Erythroblast (primary cell): Measurements from ENCODE around the gene MYO1E.
"Not testable (repeated sequence)": the region's sequence is repeated elsewhere in the genome, so short reads cannot be mapped to it uniquely, and the experiment has no call there.

ENCODE experiments used
- DNase-seq, 2 experiments: peaks; one replicate each; lab custom pipeline; 2025; lab: John Stamatoyannopoulos, UW
- GATA1 ChIP-seq: IDR thresholded peaks from 2 replicates; pipeline ENCODE4 v1.6.1; 2011; ENCODE audit warnings: low read depth, mild to moderate bottlenecking, control low read depth, low read length, moderate library complexity
- POLR2A ChIP-seq: IDR thresholded peaks from 2 replicates; pipeline ENCODE4 v1.6.1; 2011; ENCODE audit warnings: mild to moderate bottlenecking, low read length

The MYO1E gene

DNA sequence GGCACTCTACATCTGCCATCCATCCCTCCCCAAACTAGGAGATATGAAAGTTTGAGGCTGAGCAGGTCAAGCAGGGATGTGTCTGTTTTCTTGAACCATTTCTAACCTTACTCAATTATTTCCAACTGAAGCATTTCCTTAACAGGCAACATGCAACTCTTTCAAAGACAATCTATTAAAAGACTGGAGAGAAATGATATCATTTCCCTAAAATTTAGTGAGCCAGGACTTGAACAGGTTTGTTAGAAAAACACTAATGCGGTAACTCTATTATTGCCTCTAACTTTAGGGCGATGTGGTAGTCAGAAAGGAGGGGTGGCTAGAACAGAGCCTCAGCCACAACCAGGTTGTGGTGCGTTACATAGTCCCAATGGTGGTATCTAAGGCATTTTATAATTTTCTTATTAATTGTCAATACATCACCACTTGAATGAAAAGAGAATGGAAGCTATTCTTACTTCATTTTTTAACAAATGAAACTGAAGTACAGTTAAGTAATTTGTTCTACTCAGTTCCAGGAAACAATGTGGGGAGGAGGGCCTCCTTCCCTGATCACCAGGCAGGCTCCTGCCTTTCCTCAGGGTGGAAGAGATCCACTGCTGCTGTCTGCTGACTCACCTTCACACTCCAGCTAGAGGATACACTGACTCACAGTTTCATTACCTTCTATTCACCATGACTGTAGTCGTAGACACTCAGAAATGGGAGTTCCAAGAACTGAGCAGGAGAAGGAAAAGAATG lies 22.8 kb downstream of the MYO1E start:
- TF ChIP-seq GATA1 (no peak), POLR2A (no peak)
- no peak for DNase-seq

- TF ChIP-seq GATA1 (no peak), POLR2A (no peak)
- no peak for DNase-seq
Measured at GRCh38 chr15:59347915-59348314, 24.8 kb downstream of the MYO1E start.

GRCh38 chr15:59346951-59347350 lies 25.7 kb downstream of the MYO1E start:
- TF ChIP-seq POLR2A: no peak
- TF ChIP-seq GATA1: no peak
- no peak for DNase-seq

- no peak for TF ChIP-seq GATA1
- TF ChIP-seq POLR2A: no peak
- no peak for DNase-seq
Measured at GRCh38 chr15:59345326-59345725, 27.3 kb downstream of the MYO1E start.

- no peak for DNase-seq
- TF ChIP-seq POLR2A (no peak), GATA1 (no peak)
Measured at GRCh38 chr15:59344311-59344710, 28.4 kb downstream of the MYO1E start.

DNA sequence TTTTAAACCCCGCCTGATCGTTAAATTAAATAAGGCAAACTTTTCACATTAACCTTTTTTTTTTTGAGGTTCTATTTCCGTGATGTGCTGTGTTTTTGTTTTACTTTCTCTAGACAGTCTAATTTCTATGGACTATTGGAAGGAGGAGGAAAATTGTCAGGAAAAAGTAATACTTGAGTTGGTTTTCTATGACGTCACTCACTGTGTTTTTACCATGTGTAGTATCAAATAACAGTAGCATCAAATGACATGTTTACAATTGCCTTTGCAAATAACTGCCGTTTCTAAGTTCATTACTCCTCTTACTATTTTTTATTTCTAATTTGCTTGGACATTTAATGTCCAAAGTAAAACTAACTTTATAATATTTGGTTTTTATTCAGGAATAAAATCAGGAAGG lies 32.3 kb downstream of the MYO1E start:
- TF ChIP-seq POLR2A (no peak), GATA1 (no peak)
- no peak for DNase-seq

- TF ChIP-seq POLR2A (no peak), GATA1 (no peak)
- no peak for DNase-seq
Measured at GRCh38 chr15:59339252-59339672, 33.4 kb downstream of the MYO1E start.

- no peak for TF ChIP-seq POLR2A
- TF ChIP-seq GATA1: no peak
- no peak for DNase-seq
Measured at GRCh38 chr15:59338414-59338813, 34.3 kb downstream of the MYO1E start.

DNA sequence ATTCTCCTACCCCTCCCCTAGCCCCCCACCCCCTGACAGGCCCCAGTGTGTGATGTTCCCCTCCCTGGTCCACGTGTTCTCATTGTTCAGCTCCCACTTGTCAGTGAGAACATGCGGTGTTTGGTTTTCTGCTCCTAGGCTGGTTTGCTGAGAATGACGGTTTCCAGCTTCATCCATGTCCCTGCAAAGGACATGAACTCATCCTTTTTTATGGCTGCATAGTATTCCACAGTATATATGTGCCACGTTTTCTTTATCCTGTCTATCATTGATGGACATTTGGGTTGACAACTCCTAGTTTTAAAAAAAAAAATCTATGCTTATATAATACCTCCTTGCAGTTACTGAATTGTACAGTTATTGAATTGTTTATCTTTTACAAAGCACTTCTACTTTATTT lies 35.9 kb downstream of the MYO1E start:
- DNase-seq: not testable (repeated sequence)

- TF ChIP-seq GATA1 (no peak), POLR2A (no peak)
- DNase-seq: no peak
Measured at GRCh38 chr15:59335207-59335786, 37.4 kb downstream of the MYO1E start.

GRCh38 chr15:59334076-59334415 lies 38.6 kb downstream of the MYO1E start:
- DNase-seq: no peak
- no peak for TF ChIP-seq POLR2A

DNA sequence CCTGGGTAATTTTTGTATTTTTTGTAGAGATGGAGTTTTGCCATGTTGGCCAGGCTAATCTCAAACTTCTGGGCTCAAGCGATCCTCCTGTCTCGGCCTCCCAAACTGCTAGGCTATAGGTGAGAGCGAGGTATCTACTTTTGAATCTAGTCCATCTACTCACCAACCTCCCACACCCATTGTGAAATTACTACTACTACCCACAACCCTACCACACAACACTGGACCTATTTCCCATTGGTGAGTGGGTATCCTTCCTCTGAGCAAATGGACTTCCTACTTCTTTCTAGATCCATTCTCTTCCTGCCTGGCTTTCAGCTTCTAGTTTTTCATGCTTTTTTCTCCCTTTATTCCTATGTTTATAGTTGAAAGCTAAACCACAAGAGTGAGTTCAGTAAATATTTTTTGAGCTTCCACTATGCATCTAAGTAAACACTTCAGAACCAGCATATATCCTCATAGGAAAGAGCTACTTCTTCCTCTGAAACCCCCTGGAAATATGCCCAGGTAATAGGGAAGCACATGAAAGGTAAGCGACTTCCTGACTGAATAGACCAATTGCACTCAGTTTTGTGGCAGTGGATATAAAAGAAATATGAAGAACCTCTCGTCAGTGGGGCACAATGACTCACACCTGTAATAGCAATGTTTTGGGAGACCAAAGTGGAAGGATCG lies 39.1 kb downstream of the MYO1E start:
- no peak for DNase-seq
- TF ChIP-seq POLR2A: no peak
- no peak for TF ChIP-seq GATA1

DNA sequence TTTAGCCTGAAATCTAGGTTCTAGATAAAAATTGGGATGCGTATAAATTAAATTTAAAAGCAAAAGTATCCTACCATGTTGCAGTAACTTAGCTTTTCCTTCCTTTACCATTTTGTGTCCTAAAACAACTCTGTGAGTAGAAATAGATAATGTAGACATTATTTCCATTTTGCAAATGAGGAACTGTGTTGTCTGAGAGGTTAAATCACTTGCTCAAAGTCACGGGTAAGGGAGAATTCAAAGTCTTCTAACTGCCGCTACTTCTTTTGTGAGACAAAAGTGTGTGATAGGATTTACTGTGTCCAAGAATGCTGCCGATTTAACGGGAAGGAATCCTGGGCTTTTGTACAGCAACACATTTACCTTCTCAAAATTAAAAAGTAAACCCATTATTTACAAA lies 40.7 kb downstream of the MYO1E start:
- TF ChIP-seq POLR2A (no peak), GATA1 (no peak)
- DNase-seq: no peak

GRCh38 chr15:59330649-59331048 lies 42.0 kb downstream of the MYO1E start:
- TF ChIP-seq GATA1: no peak
- TF ChIP-seq POLR2A: no peak
- DNase-seq: no peak

DNA sequence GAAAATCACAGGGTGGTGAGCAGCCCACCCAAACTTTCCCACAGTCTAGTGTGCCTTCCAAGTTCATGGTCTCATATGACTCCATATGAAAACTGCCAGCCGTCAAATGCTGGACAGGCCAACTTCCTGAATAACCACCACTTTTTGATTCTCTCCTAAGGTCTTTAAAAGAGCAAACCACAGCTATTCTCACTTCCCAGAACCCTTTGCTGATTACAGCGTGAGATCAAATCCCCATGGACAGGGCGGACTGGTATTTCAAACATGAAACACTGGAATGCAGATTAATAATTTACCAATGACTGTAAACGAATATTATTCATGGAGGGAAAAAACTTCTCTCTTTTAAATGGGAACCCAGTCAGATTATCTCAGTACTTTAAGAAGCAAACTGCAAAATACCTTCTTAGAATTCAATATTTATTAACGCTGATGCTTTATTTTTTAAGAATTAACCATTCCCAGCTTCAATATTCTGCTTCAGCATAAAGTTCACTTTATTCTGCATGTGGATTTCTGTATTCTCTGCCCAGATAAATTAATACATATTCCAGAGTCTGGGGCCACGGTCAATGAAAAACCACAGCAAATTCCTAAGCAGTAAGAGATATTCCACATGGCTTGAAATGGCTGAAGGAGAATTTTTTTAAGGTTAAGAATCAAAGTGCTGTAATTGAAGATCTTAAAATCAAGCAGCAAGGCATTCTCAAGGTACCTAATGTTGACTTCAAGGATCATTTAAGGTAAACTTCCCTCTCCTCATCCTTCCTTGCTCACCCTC lies 42.9 kb downstream of the MYO1E start:
- DNase-seq: no peak
- no peak for TF ChIP-seq POLR2A
- TF ChIP-seq GATA1: no peak
